A673 (cell line): ENCODE results near the gene CHTF18. TPM values are rescaled to one million over a fixed set of nuclear protein-coding genes. Genes with fewer than 3 reads are reported as not detected.

Experiments
- BruUV-seq: library from RNA; stranded (reverse); fragments of 400-500 nt; replicated peaks from 2 replicates; lab custom pipeline; 2021; lab: Mats Ljungman, UMichigan
- CTCF ChIA-PET: fragments of 300-600 bp; sonication (Branson Sonifier 250); formaldehyde crosslinking; loops from one replicate; lab custom pipeline; 2022; ENCODE audit warnings: antibody characterized with exemption; lab: Charles Lee
- POLR2A ChIA-PET: fragments of 300-600 bp; sonication (Branson Sonifier 250); formaldehyde crosslinking; loops from one replicate; lab custom pipeline; 2022; ENCODE audit warnings: antibody characterized with exemption; ENCODE audit not compliant: low non-redundant PET; lab: Charles Lee
- DNase-seq: peaks from one replicate; pipeline ENCODE4 v3.0.0-alpha.2; 2015; ENCODE audit warnings: low spot score
- H3K27ac ChIP-seq: fragments of 200-600 bp; sonication (generic); 2 replicates; pipeline ENCODE4 v1.5.1; 2016; ENCODE audit warnings: mixed run types, low read depth, mild to moderate bottlenecking, mixed read lengths, antibody characterized with exemption, low read length; ENCODE audit not compliant: poor library complexity, severe bottlenecking
- H3K27me3 ChIP-seq: fragments of 200-600 bp; sonication (generic); replicated peaks from 2 replicates; pipeline ENCODE4 v1.6.1; 2017; ENCODE audit warnings: mixed run types, low read depth, mild to moderate bottlenecking, mixed read lengths, antibody characterized with exemption, low read length; ENCODE audit not compliant: insufficient read depth, poor library complexity
- H3K36me3 ChIP-seq: fragments of 200-600 bp; sonication (generic); 2 replicates; pipeline ENCODE4 v1.6.1; 2016; ENCODE audit warnings: mixed run types, mild to moderate bottlenecking, mixed read lengths, antibody characterized with exemption, low read length; ENCODE audit not compliant: insufficient read depth, poor library complexity, severe bottlenecking
- H3K4me1 ChIP-seq: fragments of 200-600 bp; sonication (generic); 2 replicates; pipeline ENCODE4 v1.6.1; 2017; ENCODE audit warnings: mixed run types, mild to moderate bottlenecking, mixed read lengths, antibody characterized with exemption, low read length; ENCODE audit not compliant: insufficient read depth, poor library complexity, severe bottlenecking
- H3K4me3 ChIP-seq: fragments of 200-600 bp; sonication (generic); 2 replicates; pipeline ENCODE4 v1.5.1; 2016; ENCODE audit warnings: low read depth, mixed run types, mild to moderate bottlenecking, mixed read lengths, low read length; ENCODE audit not compliant: poor library complexity, severe bottlenecking
- H3K9me3 ChIP-seq: fragments of 200-600 bp; sonication (generic); 2 replicates; pipeline ENCODE4 v1.6.1; 2016; ENCODE audit warnings: mixed run types, low read depth, mild to moderate bottlenecking, mixed read lengths, antibody characterized with exemption, low read length; ENCODE audit not compliant: poor library complexity, severe bottlenecking
- CTCF ChIP-seq: fragments of 300-800, 200-600 bp; sonication (generic); conservative IDR thresholded peaks from 2 replicates; pipeline ENCODE4 v1.5.1; 2017; ENCODE audit warnings: low read depth, mild to moderate bottlenecking, antibody characterized with exemption, low read length, moderate library complexity, mixed read lengths
- EZH2 ChIP-seq: fragments of 200-600 bp; sonication (generic); IDR thresholded peaks from 2 replicates; pipeline ENCODE4 v1.6.1; 2017; ENCODE audit warnings: borderline replicate concordance, low read depth, mild to moderate bottlenecking, mixed read lengths, antibody characterized with exemption, low read length; ENCODE audit not compliant: poor library complexity, severe bottlenecking
- intact Hi-C: fragments of 100-400 bp; cut with micrococcal nuclease; formaldehyde crosslinking; loops from one replicate; pipeline ENCODE4 v1.10.0; 2022; ENCODE audit not compliant: unreplicated experiment
- total RNA-seq: library from RNA; stranded (reverse); gene quantifications from 2 replicates; pipeline ENCODE4 v1.2.3, GENCODE V29; 2021

Gene CHTF18
- total RNA-seq, 1 experiment from 2014 or later: 125 TPM

- Histone ChIP-seq H3K4me1 (peaks cover 14% of the 10 kb centered on the region), H3K27me3 (no peaks in the 10 kb centered on the region), H3K9me3 (peaks cover 1% of the 10 kb centered on the region), H3K27ac (no peak overlapping the region), H3K4me3 (no peak overlapping the region), H3K36me3 (no peaks in the 10 kb centered on the region)
- no peak for TF ChIP-seq EZH2
- intact Hi-C loops: no loop called here
- POLR2A ChIA-PET: no interaction called here
- BruUV-seq: no TSS peak
- CTCF ChIA-PET: interaction anchor here (0.6 kb wide), 1 partner anchor 216 kb away, joined by 3 read pairs; no protein-coding TSS in a partner anchor
- peak; percentile 72 for DNase-seq
Measured at GRCh38 chr16:842061-842476, 53.6 kb downstream of the CHTF18 start.

GRCh38 chr16:842711-843560, 54.5 kb downstream of the CHTF18 start:
- Histone ChIP-seq H3K27me3 (no peaks in the 10 kb centered on the region), H3K4me3 (no peak overlapping the region), H3K36me3 (no peaks in the 10 kb centered on the region), H3K27ac (no peak overlapping the region), H3K4me1 (peaks cover 14% of the 10 kb centered on the region), H3K9me3 (no peaks in the 10 kb centered on the region)
- no peak for DNase-seq
- TF ChIP-seq CTCF (no peak), EZH2 (no peak)
- POLR2A ChIA-PET: no interaction called here
- intact Hi-C loops: no loop called here
- CTCF ChIA-PET: interaction anchor here (0.6 kb wide), 1 partner anchor 215 kb away, joined by 3 read pairs; no protein-coding TSS in a partner anchor
- no TSS peak for BruUV-seq

- no TSS peak for BruUV-seq
- intact Hi-C loops: no loop called here
- POLR2A ChIA-PET: no interaction called here
- CTCF ChIA-PET: no interaction called here
- Histone ChIP-seq H3K4me1 (peaks cover 14% of the 10 kb centered on the region), H3K9me3 (no peaks in the 10 kb centered on the region), H3K36me3 (no peaks in the 10 kb centered on the region), H3K27ac (no peak overlapping the region), H3K27me3 (no peaks in the 10 kb centered on the region), H3K4me3 (no peak overlapping the region)
- no peak for DNase-seq
- TF ChIP-seq CTCF (no peak), EZH2 (no peak)
Measured at GRCh38 chr16:843771-844170, 55.4 kb downstream of the CHTF18 start.
